Chondrocyte (in vitro differentiated cells): Measurements from ENCODE around the gene BCS1L. TPM values are rescaled to one million over a fixed set of nuclear protein-coding genes. Genes with fewer than 3 reads are reported as not detected.

Experiments
- DNase-seq: peaks from one replicate; pipeline ENCODE4 v3.0.0; 2021; ENCODE audit warnings: mixed read lengths, low spot score
- H3K27ac Mint-ChIP-seq: one replicate; pipeline ENCODE4 v1.8.0; 2021; ENCODE audit warnings: mild to moderate bottlenecking, moderate library complexity, mixed read lengths; ENCODE audit not compliant: unreplicated experiment
- H3K27me3 Mint-ChIP-seq: 2 replicates; pipeline ENCODE4 v1.8.0; 2021; ENCODE audit warnings: low read depth, mixed read lengths
- H3K36me3 Mint-ChIP-seq: 2 replicates; pipeline ENCODE4 v1.8.0; 2021; ENCODE audit warnings: low read depth, mixed read lengths
- H3K4me1 Mint-ChIP-seq: 2 replicates; pipeline ENCODE4 v1.8.0; 2021; ENCODE audit warnings: low read depth, mild to moderate bottlenecking, mixed read lengths
- H3K4me3 Mint-ChIP-seq: one replicate; pipeline ENCODE4 v1.8.0; 2021; ENCODE audit warnings: mild to moderate bottlenecking, moderate library complexity, mixed read lengths; ENCODE audit not compliant: unreplicated experiment
- H3K9me3 Mint-ChIP-seq: 2 replicates; pipeline ENCODE4 v1.8.0; 2021; ENCODE audit warnings: low read depth, mixed read lengths
- total RNA-seq: library from RNA; stranded (reverse); gene quantifications from 3 replicates; pipeline ENCODE4 v1.2.1, GENCODE V29; 2021
- TF ChIP-seq, protein P1 (sequence below): fragments of 200-600 bp; sonication (generic); IDR thresholded peaks from 2 replicates; pipeline ENCODE4 v1.5.0; 2021; ENCODE audit warnings: antibody characterized with exemption, mild to moderate bottlenecking, moderate library complexity

The BCS1L gene
- total RNA-seq, 1 donor from 2014 or later, result 30.0 TPM

DNA sequence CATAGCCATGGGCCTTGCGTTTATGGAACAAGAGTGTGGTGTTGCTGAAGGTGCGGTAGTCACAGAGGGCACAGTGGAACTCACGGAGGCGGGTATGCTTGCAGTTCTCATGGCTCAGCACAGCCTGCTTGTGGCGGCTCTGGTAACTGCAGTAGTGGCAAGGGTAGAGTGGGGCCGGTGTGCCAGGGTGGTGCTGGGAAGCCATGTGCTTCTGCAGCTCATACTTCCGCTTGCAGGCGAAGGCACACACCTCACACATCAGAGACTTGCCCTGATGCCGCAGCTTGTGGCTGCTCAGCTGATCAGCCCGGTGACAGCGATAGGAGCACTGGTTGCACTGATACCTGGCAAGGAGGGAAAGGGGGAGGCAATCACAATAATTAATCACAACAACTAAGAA, 14.8 kb upstream of the BCS1L start:
- H3K36me3 Mint-ChIP-seq, result peaks cover 28% of the 10 kb centered on the region

DNA sequence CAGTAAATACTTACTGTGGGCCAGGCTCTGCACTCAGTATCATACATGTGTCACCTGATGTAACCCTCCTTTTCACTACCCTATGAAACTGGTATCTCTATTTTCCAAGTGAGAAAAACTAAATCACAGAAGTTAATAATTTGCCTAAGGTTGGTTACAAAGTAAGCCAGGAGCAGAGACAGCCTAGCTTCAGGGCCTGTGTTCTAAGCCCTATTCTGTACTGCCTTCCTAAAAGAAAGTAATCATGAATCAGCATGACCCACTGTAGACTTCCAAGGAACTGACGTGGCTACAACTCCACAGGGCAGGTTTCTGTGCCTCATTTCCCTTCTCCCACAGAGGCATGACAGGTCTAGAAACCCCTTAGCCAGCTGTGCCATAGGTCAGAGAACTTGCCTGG, 14.4 kb upstream of the BCS1L start:
- DNase-seq, result no peak
- Mint-ChIP-seq H3K27me3 (no peaks in the 10 kb centered on the region), H3K4me3 (no peak overlapping the region), H3K36me3 (peaks cover 28% of the 10 kb centered on the region), H3K4me1 (no peaks in the 10 kb centered on the region), H3K27ac (peak overlapping the region; percentile 45), H3K9me3 (no peaks in the 10 kb centered on the region)
- TF ChIP-seq, protein P1, sequence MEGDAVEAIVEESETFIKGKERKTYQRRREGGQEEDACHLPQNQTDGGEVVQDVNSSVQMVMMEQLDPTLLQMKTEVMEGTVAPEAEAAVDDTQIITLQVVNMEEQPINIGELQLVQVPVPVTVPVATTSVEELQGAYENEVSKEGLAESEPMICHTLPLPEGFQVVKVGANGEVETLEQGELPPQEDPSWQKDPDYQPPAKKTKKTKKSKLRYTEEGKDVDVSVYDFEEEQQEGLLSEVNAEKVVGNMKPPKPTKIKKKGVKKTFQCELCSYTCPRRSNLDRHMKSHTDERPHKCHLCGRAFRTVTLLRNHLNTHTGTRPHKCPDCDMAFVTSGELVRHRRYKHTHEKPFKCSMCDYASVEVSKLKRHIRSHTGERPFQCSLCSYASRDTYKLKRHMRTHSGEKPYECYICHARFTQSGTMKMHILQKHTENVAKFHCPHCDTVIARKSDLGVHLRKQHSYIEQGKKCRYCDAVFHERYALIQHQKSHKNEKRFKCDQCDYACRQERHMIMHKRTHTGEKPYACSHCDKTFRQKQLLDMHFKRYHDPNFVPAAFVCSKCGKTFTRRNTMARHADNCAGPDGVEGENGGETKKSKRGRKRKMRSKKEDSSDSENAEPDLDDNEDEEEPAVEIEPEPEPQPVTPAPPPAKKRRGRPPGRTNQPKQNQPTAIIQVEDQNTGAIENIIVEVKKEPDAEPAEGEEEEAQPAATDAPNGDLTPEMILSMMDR, result no peak

More for the DNA sequence above, 14.8 kb upstream of the BCS1L start:
- H3K4me3 Mint-ChIP-seq, result no peak overlapping the region
- no peaks in the 10 kb centered on the region for H3K27me3 Mint-ChIP-seq
- H3K9me3 Mint-ChIP-seq, result no peaks in the 10 kb centered on the region
- no peak overlapping the region for H3K27ac Mint-ChIP-seq
- H3K4me1 Mint-ChIP-seq, result no peaks in the 10 kb centered on the region
- TF ChIP-seq, protein P1, result no peak
- DNase-seq, result no peak

DNA sequence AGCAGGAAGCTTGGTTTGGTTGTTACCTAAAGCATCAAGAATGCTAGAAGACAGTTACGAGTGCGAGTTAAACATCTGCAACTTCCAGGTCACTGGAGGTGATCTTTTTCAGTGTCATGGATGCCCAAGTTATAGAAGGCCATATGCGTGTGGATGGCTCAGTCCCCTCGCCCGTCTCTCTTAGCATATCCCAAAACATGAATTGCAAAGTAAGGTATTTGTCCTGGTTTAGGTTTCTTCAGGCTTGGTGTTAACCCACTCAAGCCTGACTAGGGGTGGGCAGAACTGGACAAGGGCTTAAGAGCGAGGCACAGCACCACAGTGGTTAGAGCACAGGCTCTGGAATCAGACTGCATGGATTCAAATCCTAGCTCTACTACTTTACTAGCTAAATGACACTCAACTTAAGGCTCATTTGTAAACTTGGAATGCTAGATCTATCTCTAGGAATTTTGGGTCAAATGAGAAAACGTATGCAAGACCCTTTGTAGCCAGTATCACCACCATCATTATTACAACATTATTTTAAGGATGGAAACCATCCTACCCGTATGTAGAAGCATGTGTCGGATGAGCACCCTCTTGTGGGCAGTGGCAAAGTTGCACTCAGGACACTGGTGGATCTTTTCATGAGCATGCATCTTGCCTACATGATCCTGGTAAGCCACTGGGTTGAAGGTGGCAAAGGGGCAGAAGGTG, 11.2 kb upstream of the BCS1L start:
- H3K4me3 Mint-ChIP-seq, result no peak overlapping the region
- TF ChIP-seq, protein P1, result peak; percentile 92
- H3K27me3 Mint-ChIP-seq, result no peaks in the 10 kb centered on the region
- peak overlapping the region; percentile 41 for H3K27ac Mint-ChIP-seq
- H3K4me1 Mint-ChIP-seq, result no peaks in the 10 kb centered on the region
- peaks cover 29% of the 10 kb centered on the region for H3K36me3 Mint-ChIP-seq
- no peaks in the 10 kb centered on the region for H3K9me3 Mint-ChIP-seq
- no peak for DNase-seq

DNA sequence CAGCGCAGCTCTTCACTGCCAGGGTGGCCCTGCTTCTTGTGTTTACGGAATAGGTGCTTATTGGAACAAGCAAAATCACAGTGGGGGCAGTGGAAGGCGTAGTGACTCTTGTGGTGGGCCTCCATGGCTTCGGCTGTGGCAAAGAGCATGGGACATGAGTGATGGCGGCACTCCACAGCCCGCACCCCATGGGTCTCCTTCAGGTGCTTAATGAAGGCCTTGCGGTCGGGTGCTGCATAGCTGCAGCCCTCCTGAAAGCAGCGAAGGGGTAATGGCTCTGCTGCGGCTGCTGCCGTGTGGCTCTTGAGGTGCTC, 10.7 kb upstream of the BCS1L start:
- H3K4me1 Mint-ChIP-seq, result no peaks in the 10 kb centered on the region
- no peak for DNase-seq
- peaks cover 27% of the 10 kb centered on the region for H3K36me3 Mint-ChIP-seq
- no peak overlapping the region for H3K4me3 Mint-ChIP-seq
- H3K27ac Mint-ChIP-seq, result no peak overlapping the region
- no peaks in the 10 kb centered on the region for H3K9me3 Mint-ChIP-seq
- TF ChIP-seq, protein P1, result peak; percentile 47
- H3K27me3 Mint-ChIP-seq, result no peaks in the 10 kb centered on the region

DNA sequence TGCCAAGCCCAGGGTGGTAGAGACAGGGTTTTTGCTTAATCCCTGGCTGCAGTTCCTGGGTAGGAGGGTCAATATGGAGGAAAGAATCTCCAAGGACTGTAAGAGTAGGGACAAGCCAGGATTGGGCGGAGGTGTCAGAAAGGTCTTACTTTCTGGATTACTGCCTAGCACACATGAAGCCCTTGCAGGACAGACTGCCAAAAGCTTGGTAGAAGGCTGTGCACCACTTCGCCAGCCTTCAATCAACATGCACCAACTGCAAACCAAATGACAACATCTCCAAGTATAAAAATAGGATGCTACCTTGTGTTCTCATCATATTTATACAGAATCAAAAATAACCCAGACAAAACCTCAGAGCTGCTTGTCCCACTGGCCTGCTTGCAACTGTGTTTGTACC, 3.7 kb upstream of the BCS1L start:
- Mint-ChIP-seq H3K4me3 (no peak overlapping the region), H3K27me3 (no peaks in the 10 kb centered on the region), H3K9me3 (no peaks in the 10 kb centered on the region), H3K36me3 (peaks cover 3% of the 10 kb centered on the region), H3K27ac (no peak overlapping the region), H3K4me1 (peaks cover 28% of the 10 kb centered on the region)
- TF ChIP-seq, protein P1, result no peak
- DNase-seq, result no peak
